ENCODE measurements around the gene ADIPOQ.
A peak's percentile ranks its signal among the peaks of the same experiment; 100 is the strongest.
"Not testable (repeated sequence)": the region's sequence is repeated elsewhere in the genome, so short reads cannot be mapped to it uniquely, and the experiment has no call there.

ADIPOQ gene

GRCh38 chr3:186888569-186888968, 46.1 kb downstream of the ADIPOQ start:
- no peaks in the 10 kb centered on the region for H3K79me2 ChIP-seq
- H3K36me3 ChIP-seq (ENCODE audit: control insufficient read depth, insufficient read depth, low read length), result no peaks in the 10 kb centered on the region
- H2AFZ ChIP-seq, result peak overlapping the region; percentile 13
- no peaks in the 10 kb centered on the region for H3K9me3 ChIP-seq (ENCODE audit: control insufficient read depth, low read length)
- TF ChIP-seq CTCF (IDR thresholded peaks at IDR 0.05), result no peak
- H3K4me1 ChIP-seq, result peaks cover 4% of the 10 kb centered on the region
- no peaks in the 10 kb centered on the region for H3K27me3 ChIP-seq (ENCODE audit: control insufficient read depth, insufficient read depth, low read length)
- no peak overlapping the region for H3K27ac ChIP-seq
- H3K4me3 ChIP-seq (ENCODE audit: low read depth, low read length), result no peak overlapping the region
- H3K4me2 ChIP-seq (ENCODE audit: low read length), result no peak overlapping the region
- no peak overlapping the region for H3K9ac ChIP-seq

GRCh38 chr3:186889698-186890097, 47.2 kb downstream of the ADIPOQ start:
- not testable (repeated sequence) for H3K36me3 ChIP-seq (ENCODE audit: control insufficient read depth, insufficient read depth, low read length); H3K4me3 ChIP-seq (ENCODE audit: low read depth, low read length); H3K9ac ChIP-seq; H3K79me2 ChIP-seq; H3K9me3 ChIP-seq (ENCODE audit: control insufficient read depth, low read length); H3K27me3 ChIP-seq (ENCODE audit: control insufficient read depth, insufficient read depth, low read length); H3K27ac ChIP-seq; H3K4me2 ChIP-seq (ENCODE audit: low read length); H3K4me1 ChIP-seq; H2AFZ ChIP-seq

- Histone ChIP-seq H3K79me2 (no peaks in the 10 kb centered on the region), H3K9me3 (ENCODE audit: control insufficient read depth, low read length) (no peaks in the 10 kb centered on the region), H3K9ac (no peak overlapping the region), H3K27ac (no peak overlapping the region), H3K4me3 (ENCODE audit: low read depth, low read length) (no peak overlapping the region), H2AFZ (no peak overlapping the region), H3K27me3 (ENCODE audit: control insufficient read depth, insufficient read depth, low read length) (no peaks in the 10 kb centered on the region), H3K4me1 (peaks cover 4% of the 10 kb centered on the region), H3K4me2 (ENCODE audit: low read length) (no peak overlapping the region), H3K36me3 (ENCODE audit: control insufficient read depth, insufficient read depth, low read length) (no peaks in the 10 kb centered on the region)
- TF ChIP-seq CTCF (IDR thresholded peaks at IDR 0.05), result no peak
Observed at GRCh38 chr3:186890911-186891310, 48.4 kb downstream of the ADIPOQ start.

- not testable (repeated sequence) for H3K4me1 ChIP-seq; H3K4me3 ChIP-seq (ENCODE audit: low read depth, low read length); H2AFZ ChIP-seq; H3K36me3 ChIP-seq (ENCODE audit: control insufficient read depth, insufficient read depth, low read length); H3K9me3 ChIP-seq (ENCODE audit: control insufficient read depth, low read length); H3K27me3 ChIP-seq (ENCODE audit: control insufficient read depth, insufficient read depth, low read length); H3K9ac ChIP-seq; H3K79me2 ChIP-seq; H3K27ac ChIP-seq; H3K4me2 ChIP-seq (ENCODE audit: low read length)
Observed at GRCh38 chr3:186893071-186893470, 50.6 kb downstream of the ADIPOQ start.

- no peaks in the 10 kb centered on the region for H3K79me2 ChIP-seq
- no peaks in the 10 kb centered on the region for H3K9me3 ChIP-seq (ENCODE audit: control insufficient read depth, low read length)
- no peaks in the 10 kb centered on the region for H3K36me3 ChIP-seq (ENCODE audit: control insufficient read depth, insufficient read depth, low read length)
- no peak overlapping the region for H2AFZ ChIP-seq
- no peak overlapping the region for H3K4me3 ChIP-seq (ENCODE audit: low read depth, low read length)
- H3K4me2 ChIP-seq (ENCODE audit: low read length), result no peak overlapping the region
- no peak overlapping the region for H3K9ac ChIP-seq
- H3K27ac ChIP-seq, result no peak overlapping the region
- no peak for TF ChIP-seq CTCF (IDR thresholded peaks at IDR 0.05)
- no peaks in the 10 kb centered on the region for H3K4me1 ChIP-seq
- H3K27me3 ChIP-seq (ENCODE audit: control insufficient read depth, insufficient read depth, low read length), result no peaks in the 10 kb centered on the region
Observed at GRCh38 chr3:186895406-186895805, 52.9 kb downstream of the ADIPOQ start.

GRCh38 chr3:186896006-186896405, 53.5 kb downstream of the ADIPOQ start:
- Histone ChIP-seq H3K79me2 (no peaks in the 10 kb centered on the region), H3K36me3 (ENCODE audit: control insufficient read depth, insufficient read depth, low read length) (no peaks in the 10 kb centered on the region), H3K27me3 (ENCODE audit: control insufficient read depth, insufficient read depth, low read length) (no peaks in the 10 kb centered on the region), H3K9me3 (ENCODE audit: control insufficient read depth, low read length) (no peaks in the 10 kb centered on the region), H3K4me2 (ENCODE audit: low read length) (no peak overlapping the region), H3K9ac (no peak overlapping the region), H2AFZ (no peak overlapping the region), H3K4me1 (no peaks in the 10 kb centered on the region), H3K4me3 (ENCODE audit: low read depth, low read length) (no peak overlapping the region), H3K27ac (no peak overlapping the region)
- TF ChIP-seq CTCF (IDR thresholded peaks at IDR 0.05), result no peak
